PFSK-1 (cell line): Measurements from ENCODE around the gene GNS.

Experiments used
- FOXP2 ChIP-seq: optimal IDR thresholded peaks from 2 replicates; pipeline ENCODE3; 2011; ENCODE audit warnings: borderline replicate concordance, control low read depth, inconsistent platforms; ENCODE audit not compliant: insufficient read depth; ENCODE audit errors: extremely low read length, extremely low read depth
- POLR2AphosphoS5 ChIP-seq: IDR thresholded peaks from 2 replicates; pipeline ENCODE4 v1.6.1; 2012; ENCODE audit warnings: low read depth, mild to moderate bottlenecking, control low read depth, low read length, moderate library complexity
- REST ChIP-seq, 2 experiments: IDR thresholded peaks; 2 replicates each; pipeline versions ENCODE4 v1.6.1 to v1.8.0; 2011 to 2012; ENCODE audit warnings: low read depth in 2 of 2, low read length in 2 of 2, control low read depth in 1 of 2, inconsistent platforms in 1 of 2, mild to moderate bottlenecking in 1 of 2, moderate library complexity in 1 of 2; ENCODE audit not compliant: insufficient read depth in 1 of 2
- SIN3A ChIP-seq: IDR thresholded peaks from 2 replicates; pipeline ENCODE4 v1.6.1; 2012; ENCODE audit warnings: mild to moderate bottlenecking, low read length, moderate library complexity, borderline replicate concordance; ENCODE audit not compliant: insufficient read depth
- TAF1 ChIP-seq: IDR thresholded peaks from 2 replicates; pipeline ENCODE4 v1.6.1; 2012; ENCODE audit warnings: low read length, control low read depth, borderline replicate concordance; ENCODE audit not compliant: insufficient read depth

GRCh38 chr12:64806173-64806572 lies 47.0 kb upstream of the GNS start:
- no peak for TF ChIP-seq POLR2AphosphoS5
- TF ChIP-seq SIN3A = no peak
- no peak for TF ChIP-seq TAF1
- no peak for TF ChIP-seq REST (IDR thresholded peaks at IDR 0.05; ENCODE audit: insufficient read depth in 1 of 2, low read depth in 2 of 2, low read length in 2 of 2)
- TF ChIP-seq FOXP2 = no peak
